Measurements from ENCODE around the gene CACNA1D.
A peak's percentile ranks its signal among the peaks of the same experiment; 100 is the strongest.
"Not testable (repeated sequence)": the region's sequence is repeated elsewhere in the genome, so short reads cannot be mapped to it uniquely, and the experiment has no call there.

The CACNA1D gene

GRCh38 chr3:53493963-53494791 lies at the start of gene CACNA1D:
CACNA1D (plus strand) TSS chr3:53494611; CDS start chr3:53495167, 556 bp downstream.
- peak; percentile 6 for TF ChIP-seq CTCF (conservative IDR thresholded peaks at IDR 0.05; ENCODE audit: low read depth, low read length)
- DNase-seq (ENCODE audit: low read depth), result no peak
- peak within 1 kb of the TSS; percentile 56 for H3K4me3 ChIP-seq (ENCODE audit: low read length)

- no peak for DNase-seq (ENCODE audit: low read depth)
- no peak overlapping the region for H3K4me3 ChIP-seq (ENCODE audit: low read length)
- TF ChIP-seq CTCF (conservative IDR thresholded peaks at IDR 0.05; ENCODE audit: low read depth, low read length), result no peak
Observed at GRCh38 chr3:53457068-53457467, 37.3 kb upstream of the CACNA1D start.

DNA sequence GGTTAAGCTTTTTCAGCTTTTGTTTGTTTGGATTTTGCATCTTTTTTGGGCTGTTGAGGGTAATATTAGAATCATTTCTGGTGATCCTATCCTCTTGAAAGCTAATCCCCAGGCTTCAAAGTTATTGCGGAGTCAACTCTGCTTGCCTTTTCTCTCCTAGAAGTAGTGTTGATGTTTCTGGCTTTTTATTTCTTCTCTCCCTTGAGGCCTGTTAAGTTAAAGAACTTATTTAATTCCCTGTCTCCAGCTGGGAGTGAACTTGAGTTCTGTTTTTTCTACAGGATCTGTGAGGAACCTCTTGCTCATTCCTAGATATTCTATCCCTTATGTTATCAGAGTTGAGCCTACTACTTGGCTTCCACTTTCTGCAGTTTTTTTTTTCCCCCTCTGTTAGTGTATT lies 34.1 kb upstream of the CACNA1D start:
- H3K4me3 ChIP-seq (ENCODE audit: low read length), result no peak overlapping the region
- DNase-seq (ENCODE audit: low read depth), result no peak
- no peak for TF ChIP-seq CTCF (conservative IDR thresholded peaks at IDR 0.05; ENCODE audit: low read depth, low read length)

DNA sequence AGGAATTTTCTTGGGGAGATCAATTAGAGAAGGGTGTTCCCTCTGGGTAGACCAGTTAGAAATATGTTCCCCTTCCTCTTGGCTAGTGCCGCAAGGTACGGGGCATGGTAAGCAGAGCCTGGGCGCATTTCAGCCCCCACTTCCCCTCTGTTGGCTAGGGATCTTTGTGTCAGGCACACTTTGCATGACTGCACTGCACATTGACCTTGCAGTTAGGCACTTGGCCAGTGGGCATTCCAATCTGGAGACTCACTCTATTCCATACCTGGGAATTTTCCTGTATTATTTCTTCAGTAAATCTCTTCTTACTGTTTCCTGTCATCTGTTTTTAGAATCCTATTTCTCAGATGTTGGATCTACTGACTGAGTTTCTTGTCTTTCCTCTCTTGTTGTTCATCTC lies 30.0 kb upstream of the CACNA1D start:
- DNase-seq (ENCODE audit: low read depth), result peak; percentile 94
- no peak for TF ChIP-seq CTCF (conservative IDR thresholded peaks at IDR 0.05; ENCODE audit: low read depth, low read length)
- H3K4me3 ChIP-seq (ENCODE audit: low read length), result no peak overlapping the region

DNA sequence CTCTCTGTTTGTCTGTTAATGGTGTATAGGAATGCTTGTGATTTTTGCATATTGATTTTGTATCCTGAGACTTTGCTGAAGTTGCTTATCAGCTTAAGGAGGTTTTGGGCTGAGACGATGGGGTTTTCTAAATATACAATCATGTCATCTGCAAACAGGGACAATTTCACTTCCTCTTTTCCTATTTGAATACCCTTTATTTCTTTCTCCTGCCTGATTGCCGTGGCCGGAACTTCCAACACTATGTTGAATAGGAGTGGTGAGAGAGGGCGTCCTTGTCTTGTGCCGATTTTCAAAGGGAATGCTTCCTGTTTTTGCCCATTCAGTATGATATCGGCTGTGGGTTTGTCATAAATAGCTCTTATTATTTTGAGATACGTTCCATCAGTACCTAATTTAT lies 24.7 kb upstream of the CACNA1D start:
- not testable (repeated sequence) for DNase-seq (ENCODE audit: low read depth); H3K4me3 ChIP-seq (ENCODE audit: low read length)

DNA sequence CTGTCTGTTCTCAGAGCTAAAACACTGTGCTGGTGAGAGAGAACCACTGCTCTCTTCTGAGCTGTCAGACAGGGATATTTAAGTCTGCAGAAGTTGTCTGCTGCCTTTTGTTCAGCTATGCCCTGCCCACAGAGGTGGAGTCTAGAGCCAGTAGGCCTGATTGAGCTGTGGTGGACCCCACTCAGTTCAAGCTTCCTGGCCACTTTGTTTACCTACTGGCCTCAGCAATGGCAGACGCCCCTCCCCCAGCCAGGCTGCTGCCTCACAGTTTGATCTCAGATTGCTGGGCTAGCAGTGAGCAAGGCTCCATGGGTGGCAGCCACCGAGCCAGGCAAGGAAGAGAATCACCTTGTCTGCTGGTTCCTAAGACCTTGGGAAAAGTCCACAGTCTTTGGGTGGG lies 21.0 kb upstream of the CACNA1D start:
- no peak for TF ChIP-seq CTCF (conservative IDR thresholded peaks at IDR 0.05; ENCODE audit: low read depth, low read length)
- H3K4me3 ChIP-seq (ENCODE audit: low read length), result no peak overlapping the region
- DNase-seq (ENCODE audit: low read depth), result no peak

- DNase-seq (ENCODE audit: low read depth); H3K4me3 ChIP-seq (ENCODE audit: low read length): not testable (repeated sequence)
Observed at GRCh38 chr3:53476372-53476771, 18.0 kb upstream of the CACNA1D start.

DNA sequence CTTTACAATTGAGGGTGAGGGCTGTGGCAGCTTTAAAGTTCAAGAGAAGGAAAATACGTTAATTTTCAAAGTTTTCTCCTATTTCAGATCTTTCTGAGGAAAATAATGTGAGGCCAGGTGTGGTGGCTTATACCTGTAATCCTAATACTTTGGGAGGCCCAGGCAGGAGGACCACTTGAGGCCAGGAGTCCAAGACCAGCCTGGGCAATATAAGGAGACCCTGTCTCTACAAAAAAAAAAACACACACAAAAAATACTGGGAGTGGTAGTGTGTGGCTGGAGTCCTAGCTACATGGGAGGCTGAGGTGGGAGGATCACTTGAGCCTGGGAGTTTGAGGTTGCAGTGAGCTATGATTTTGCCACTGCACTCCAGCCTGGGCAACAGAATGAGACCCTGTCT lies 16.7 kb upstream of the CACNA1D start:
- not testable (repeated sequence) for H3K4me3 ChIP-seq (ENCODE audit: low read length); DNase-seq (ENCODE audit: low read depth)
